Coronary artery (tissue), 2 donors: ENCODE data around the gene DLK1.
A peak's percentile ranks its signal among the peaks of the same experiment; 100 is the strongest.

Experiments used
- DNase-seq: peaks from one replicate; pipeline ENCODE4 v3.0.0-alpha.2; 2017; ENCODE audit warnings: low spot score
- H3K27ac ChIP-seq, 2 donors: fragments of 200-600 bp; sonication (generic); one replicate each; pipeline ENCODE4 v1.5.1; 2016 to 2019
- H3K4me3 ChIP-seq: fragments of 200-600 bp; sonication (generic); 2 replicates; pipeline ENCODE4 v1.5.1; 2016; ENCODE audit warnings: mild to moderate bottlenecking, moderate library complexity
- CTCF ChIP-seq: fragments of 200-600 bp; sonication (generic); IDR thresholded peaks from one replicate; pipeline ENCODE4 v1.5.1; 2019; ENCODE audit warnings: antibody characterized with exemption

DLK1 gene

GRCh38 chr14:100775831-100776591 lies 49.3 kb downstream of the DLK1 start:
- no peak overlapping the region for H3K4me3 ChIP-seq
- DNase-seq, result no peak
- no peak for TF ChIP-seq CTCF
- H3K27ac ChIP-seq, result no peak overlapping the region

- peak; percentile 64 for DNase-seq
- no peak overlapping the region for H3K4me3 ChIP-seq
Observed at GRCh38 chr14:100776681-100777365, 50.1 kb downstream of the DLK1 start.

GRCh38 chr14:100777366-100777817 lies 50.7 kb downstream of the DLK1 start:
- TF ChIP-seq CTCF, result no peak
- H3K4me3 ChIP-seq, result no peak overlapping the region
- no peak for DNase-seq
- no peak overlapping the region for H3K27ac ChIP-seq

More at GRCh38 chr14:100776681-100777365, 50.1 kb downstream of the DLK1 start:
- no peak for TF ChIP-seq CTCF
- H3K27ac ChIP-seq, result no peak overlapping the region

- DNase-seq, result no peak
- Histone ChIP-seq H3K27ac (no peak overlapping the region), H3K4me3 (no peak overlapping the region)
- TF ChIP-seq CTCF, result no peak
Observed at GRCh38 chr14:100777818-100778525, 51.3 kb downstream of the DLK1 start.

- DNase-seq, result no peak
- no peak for TF ChIP-seq CTCF
- Histone ChIP-seq H3K27ac (no peak overlapping the region), H3K4me3 (no peak overlapping the region)
Observed at GRCh38 chr14:100778526-100778882, 51.8 kb downstream of the DLK1 start.

GRCh38 chr14:100778951-100779690 lies 52.4 kb downstream of the DLK1 start:
- TF ChIP-seq CTCF, result no peak
- Histone ChIP-seq H3K4me3 (no peak overlapping the region), H3K27ac (no peak overlapping the region)
- DNase-seq, result no peak
